NCI-H2107 (cell line): ENCODE measurements around the gene EMID1.

Experiments
- DNase-seq: peaks from one replicate; lab custom pipeline; 2025; lab: John Stamatoyannopoulos, UW

The EMID1 gene

GRCh38 chr22:29298641-29299040 is 92.9 kb downstream of the EMID1 start:
- no peak for DNase-seq

- no peak for DNase-seq
Observed at GRCh38 chr22:29299136-29299900, 93.6 kb downstream of the EMID1 start.

GRCh38 chr22:29300467-29300806 is 94.7 kb downstream of the EMID1 start:
- DNase-seq, result no peak

- no peak for DNase-seq
Observed at GRCh38 chr22:29300807-29301601, 95.3 kb downstream of the EMID1 start.

- DNase-seq, result no peak
Observed at GRCh38 chr22:29301716-29302401, 96.2 kb downstream of the EMID1 start.

GRCh38 chr22:29302402-29302680 is 96.6 kb downstream of the EMID1 start:
- DNase-seq, result no peak

DNA sequence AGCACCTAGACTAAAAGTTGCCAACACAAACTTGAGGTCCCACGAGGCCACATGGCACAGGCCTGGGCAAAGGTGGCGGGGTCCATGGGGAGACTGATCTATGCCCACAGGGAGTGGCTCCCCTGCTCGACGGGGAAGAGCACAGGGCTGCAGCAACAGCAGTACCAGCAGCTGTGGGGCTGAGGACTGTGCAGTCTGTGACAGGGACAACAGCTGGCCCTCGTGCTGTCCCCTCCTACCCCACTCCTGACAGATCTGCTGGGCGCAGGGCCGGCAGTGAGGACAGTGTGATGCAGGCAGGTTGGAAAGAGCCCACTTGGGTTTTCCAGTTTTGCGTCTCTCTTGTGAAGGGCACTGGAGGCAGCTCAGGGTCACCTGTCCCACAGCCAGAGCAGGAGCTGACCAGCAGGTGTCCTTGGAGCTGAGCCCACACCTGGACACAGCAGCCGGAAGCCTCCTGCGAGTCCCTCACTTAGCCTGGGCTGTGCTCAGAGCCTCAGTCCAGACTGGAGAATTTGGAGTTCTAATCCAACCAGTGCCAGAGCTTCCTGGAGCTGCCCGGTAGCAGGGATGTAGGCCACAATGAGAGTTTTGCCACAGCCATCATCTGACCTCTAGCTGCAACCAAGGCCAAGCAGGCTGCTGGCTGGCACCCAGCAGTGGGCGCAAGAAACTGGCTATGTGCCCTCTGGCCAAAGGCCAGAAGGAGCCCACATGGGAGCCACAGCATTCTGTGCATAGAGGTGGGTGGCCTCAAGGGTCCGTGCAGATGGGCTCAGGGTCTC is 97.2 kb downstream of the EMID1 start:
- no peak for DNase-seq

DNA sequence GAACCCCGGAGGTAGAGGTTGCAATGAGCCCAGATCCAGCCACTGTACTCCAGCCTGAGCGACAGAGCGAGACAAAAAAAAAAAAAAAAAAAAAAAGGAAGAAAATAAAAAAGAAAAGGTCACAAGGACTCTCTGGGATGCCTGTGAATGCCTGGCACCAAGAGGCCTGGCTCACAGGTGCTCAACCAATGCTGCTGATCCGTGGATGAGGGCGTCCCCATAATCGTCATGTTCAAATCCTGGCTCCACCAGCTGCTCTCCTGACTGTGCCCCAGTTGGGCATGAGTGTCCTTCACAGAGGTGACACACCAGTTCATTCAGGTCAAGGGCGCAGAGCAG is 100.1 kb downstream of the EMID1 start:
- no peak for DNase-seq

- DNase-seq, result no peak
Observed at GRCh38 chr22:29306175-29306834, 100.6 kb downstream of the EMID1 start, which contains the start of gene GAS2L1. TSS of gene GAS2L1 (plus strand) at chr22:29306650. CDS start at chr22:29308106, 1,456 bp downstream.

- DNase-seq, result no peak
Observed at GRCh38 chr22:29306835-29307595, 101.3 kb downstream of the EMID1 start.

GRCh38 chr22:29307596-29308147 is 102.0 kb downstream of the EMID1 start:
- no peak for DNase-seq

- DNase-seq, result no peak
Observed at GRCh38 chr22:29308148-29308790, 102.6 kb downstream of the EMID1 start.

- no peak for DNase-seq
Observed at GRCh38 chr22:29308791-29309262, 103.1 kb downstream of the EMID1 start.
